ENCODE results near the gene GKN2.
"Not testable (repeated sequence)": the region's sequence is repeated elsewhere in the genome, so short reads cannot be mapped to it uniquely, and the experiment has no call there.

GKN2 gene

GRCh38 chr2:68917034-68917718 lies 35.5 kb downstream of the GKN2 start:
- no peak for DNase-seq

- no peak for DNase-seq
Observed at GRCh38 chr2:68916226-68916625, 36.5 kb downstream of the GKN2 start.

- DNase-seq, result no peak
Observed at GRCh38 chr2:68915393-68915792, 37.3 kb downstream of the GKN2 start.

DNA sequence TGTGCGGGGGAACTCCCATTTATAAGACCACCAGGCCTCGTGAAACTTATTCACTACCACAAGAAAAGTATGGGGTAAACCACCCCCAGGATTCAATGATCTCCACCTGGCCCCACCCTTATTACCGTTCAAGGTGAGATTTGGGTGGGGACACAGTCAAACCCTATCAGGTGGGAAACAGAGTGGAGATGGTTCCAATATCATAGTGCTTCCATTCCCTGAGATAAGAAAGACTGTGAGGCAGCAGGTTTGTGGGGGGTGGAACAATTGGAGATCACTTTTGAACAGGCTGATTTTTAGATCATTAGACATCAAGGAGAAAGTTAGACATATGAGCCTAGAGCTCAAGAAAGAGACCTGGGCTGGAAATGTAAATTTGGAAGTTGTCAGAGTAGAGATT lies 39.3 kb downstream of the GKN2 start:
- no peak for DNase-seq

GRCh38 chr2:68912732-68913131 lies 40.0 kb downstream of the GKN2 start:
- no peak for DNase-seq

DNA sequence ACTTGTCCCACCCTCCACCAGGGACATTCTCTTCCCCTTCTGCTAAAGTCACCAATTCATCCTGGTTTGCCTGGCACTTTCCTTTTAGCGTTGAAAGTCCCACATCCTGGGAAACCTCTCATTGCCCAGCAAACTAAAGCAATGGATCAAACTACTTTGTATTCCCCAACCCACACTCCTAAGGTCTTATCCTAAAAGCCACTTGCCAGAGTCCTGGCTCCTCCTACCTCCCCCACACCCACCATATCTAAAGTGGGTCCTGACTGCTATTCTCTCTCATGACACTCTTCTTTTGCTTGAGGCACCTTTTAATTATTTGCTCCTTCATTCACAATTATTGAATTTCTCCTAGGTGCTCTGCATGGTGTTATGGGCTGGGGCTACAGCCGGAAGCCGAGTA lies 40.6 kb downstream of the GKN2 start:
- DNase-seq, result no peak

- DNase-seq, result no peak
Observed at GRCh38 chr2:68911709-68912108, 41.0 kb downstream of the GKN2 start.

- no peak for DNase-seq
Observed at GRCh38 chr2:68911246-68911645, 41.4 kb downstream of the GKN2 start.

DNA sequence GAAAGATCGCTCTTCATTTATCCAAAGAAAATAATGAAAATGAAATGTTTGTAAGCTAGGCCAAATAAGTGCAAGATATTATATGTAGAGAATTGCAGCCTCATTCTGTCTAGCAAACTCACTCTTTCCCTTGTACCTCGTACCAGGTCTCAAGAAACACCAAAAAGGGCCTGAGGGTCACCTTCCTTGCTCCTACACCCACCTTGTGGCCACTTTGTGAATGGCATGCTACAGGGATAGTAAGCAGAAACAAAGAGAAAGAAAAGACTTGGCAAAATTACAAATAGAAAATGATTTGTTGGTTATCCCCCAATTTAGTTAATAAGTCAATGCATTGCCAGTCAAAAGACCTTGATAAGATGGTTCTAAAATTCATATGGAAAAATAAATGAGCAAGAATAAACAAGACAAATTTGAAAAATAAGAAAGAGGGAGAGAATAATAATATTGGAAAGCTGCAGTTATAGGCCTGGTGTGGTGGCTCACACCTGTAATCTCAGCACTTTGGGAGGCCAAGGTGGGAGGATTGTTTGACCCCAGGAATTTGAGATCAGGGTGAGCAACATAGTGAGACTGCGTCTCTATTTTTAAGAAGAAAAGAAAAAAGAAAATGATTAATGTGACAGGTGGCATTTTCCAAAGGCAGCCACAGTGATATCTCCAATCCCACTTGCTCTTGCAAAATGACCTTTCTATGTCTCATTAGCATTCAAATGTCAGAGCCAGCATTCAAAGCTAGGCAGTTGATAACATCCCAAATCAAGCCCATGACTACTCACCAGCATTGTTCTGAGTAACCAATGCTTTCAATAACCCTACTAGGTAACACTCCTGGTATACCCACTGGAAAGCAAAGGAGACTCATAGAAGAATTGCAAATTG lies 42.7 kb downstream of the GKN2 start:
- DNase-seq, result no peak

- no peak for DNase-seq
Observed at GRCh38 chr2:68908392-68908970, 44.2 kb downstream of the GKN2 start.

GRCh38 chr2:68907920-68908253 lies 44.8 kb downstream of the GKN2 start:
- no peak for DNase-seq

DNA sequence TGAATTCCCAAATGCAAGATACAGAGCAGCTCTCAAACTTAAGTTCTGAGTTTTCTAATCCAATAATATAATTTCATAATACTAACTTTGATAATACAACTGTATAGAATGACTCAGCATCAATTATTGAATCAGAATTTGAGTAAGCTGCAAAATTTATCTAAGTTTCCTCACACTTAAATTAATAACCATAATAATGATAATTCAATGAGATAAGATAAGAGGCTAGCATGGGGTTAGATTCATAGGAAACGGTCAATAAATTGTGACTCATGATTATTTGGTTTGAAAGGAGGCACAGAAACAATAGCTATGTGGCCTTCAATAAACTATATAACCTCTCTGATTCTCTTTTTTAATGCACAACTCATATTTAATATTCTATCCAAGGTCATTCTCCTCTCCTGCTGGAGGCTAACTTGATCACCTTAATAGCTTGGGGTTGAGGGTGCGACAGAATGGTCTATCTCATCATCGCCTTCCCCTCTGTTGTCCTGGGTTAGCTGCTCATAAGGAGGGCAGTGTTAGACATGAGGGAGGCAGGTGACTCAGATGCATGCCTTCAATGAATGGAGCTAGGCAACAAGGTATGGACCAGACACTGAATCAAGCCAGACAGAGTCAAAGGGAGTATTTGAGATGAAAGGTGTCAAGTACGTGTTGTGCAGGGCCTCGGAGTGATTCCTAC lies 45.3 kb downstream of the GKN2 start:
- DNase-seq, result no peak

- DNase-seq, result no peak
Observed at GRCh38 chr2:68906716-68907115, 46.0 kb downstream of the GKN2 start.

DNA sequence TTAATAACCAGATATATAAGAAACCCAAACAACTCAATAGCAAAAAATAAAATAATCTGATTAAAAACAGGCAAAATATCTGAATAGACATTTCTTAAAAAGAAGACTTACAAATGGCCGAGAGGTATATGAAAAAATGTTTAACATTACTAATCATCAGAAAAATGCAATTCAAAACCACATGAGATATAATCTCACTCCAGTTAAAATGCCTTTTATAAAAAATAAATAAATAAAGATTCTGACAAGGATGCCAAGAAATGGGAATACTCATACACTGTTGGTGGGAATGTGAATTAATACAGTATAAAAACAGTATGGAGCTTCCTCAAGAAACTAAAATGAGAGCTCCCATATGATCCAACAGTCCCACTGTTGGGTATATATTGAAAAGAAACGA lies 47.6 kb downstream of the GKN2 start:
- DNase-seq, result no peak

DNA sequence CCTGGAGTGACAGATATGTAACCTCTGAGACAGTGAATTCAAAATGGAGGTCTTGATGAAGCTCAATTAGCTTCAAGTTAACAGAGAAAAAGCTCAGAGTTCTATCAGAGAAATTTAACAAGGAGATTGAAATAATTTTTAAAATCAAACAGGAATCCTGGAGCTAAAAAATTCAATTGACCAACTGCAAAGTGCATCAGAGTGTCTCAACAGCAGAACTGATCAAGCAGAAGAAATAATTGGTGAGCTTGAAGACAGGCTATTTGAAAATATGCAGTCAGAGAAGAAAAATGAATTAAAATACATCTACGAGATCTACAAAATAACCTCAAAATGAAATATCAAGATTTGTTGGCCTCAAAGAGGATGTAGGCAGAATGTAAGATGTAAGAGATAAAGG lies 51.1 kb downstream of the GKN2 start:
- DNase-seq, result no peak

GRCh38 chr2:68901199-68901514 lies 51.5 kb downstream of the GKN2 start:
- no peak for DNase-seq

DNA sequence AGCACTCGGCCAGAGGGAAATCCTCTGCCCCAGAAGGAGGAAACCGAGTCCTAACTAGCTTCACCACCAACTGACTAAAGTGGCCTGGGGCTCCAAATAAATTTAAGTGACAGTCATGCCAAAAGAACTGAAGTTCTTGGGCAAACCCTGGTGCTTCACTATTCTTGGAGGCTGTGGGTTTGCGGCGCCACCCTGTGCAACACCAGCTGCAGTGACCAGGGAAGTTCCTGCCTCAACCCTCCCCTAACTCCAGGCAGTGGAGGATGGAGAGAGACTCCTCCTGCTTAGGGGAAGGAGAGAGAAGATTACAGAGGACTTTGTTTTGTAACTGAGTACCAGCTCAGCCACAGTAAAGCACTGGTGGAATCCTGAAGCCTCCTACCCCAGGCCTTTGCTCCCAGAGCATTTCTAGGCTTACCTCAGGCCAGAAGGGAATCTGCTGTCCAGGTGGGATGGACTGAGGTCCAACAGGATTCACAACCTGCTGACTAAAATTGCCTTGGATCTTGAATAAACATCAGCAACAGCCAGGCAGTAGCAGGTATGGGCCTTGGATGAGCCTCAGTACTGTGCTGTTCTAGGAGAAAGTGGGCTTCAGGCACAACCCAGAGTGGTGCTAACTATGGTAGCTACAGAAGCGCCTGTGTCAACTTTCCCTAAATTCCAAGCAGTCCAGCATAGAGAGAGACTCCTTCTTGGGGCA lies 52.0 kb downstream of the GKN2 start:
- no peak for DNase-seq

DNA sequence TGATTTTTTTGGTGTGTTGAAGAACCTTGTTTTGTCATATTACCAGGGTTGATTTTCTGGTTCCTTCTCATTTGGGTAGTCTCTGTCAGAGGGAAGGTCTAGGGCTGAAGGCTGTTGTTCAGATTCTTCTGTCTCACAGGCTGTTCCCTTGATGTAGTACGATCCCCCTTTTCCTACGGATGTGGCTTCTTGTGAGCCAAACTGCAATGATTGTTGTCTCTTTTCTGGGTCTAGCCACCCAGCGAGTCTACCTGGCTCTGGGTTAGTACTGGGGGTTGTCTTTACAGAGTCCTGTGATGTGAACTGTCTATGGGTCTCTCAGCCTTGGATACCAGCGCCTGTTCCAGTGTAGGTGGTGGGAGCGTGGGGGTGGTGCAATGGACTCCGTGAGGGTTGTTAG lies 56.7 kb downstream of the GKN2 start:
- not testable (repeated sequence) for DNase-seq

Measured in cortex of kidney (tissue), 1 donor.